GM19328 (cell line): ENCODE measurements around the gene DDX42.
A peak's percentile ranks its signal among the peaks of the same experiment; 100 is the strongest.

Source experiments
- ATAC-seq: cut with Tn5 transposase; IDR thresholded peaks from one replicate; pipeline ENCODE4 v1.9.1; 2021; ENCODE audit warnings: mild to moderate bottlenecking, moderate library complexity; ENCODE audit not compliant: unreplicated experiment

DDX42 gene

GRCh38 chr17:63820963-63821561, 47.1 kb downstream of the DDX42 start:
- ATAC-seq: no peak

- ATAC-seq: no peak
These were observed 47.8 kb downstream of the DDX42 start for GRCh38 chr17:63821804-63822203.

- ATAC-seq: no peak
These were observed 48.6 kb downstream of the DDX42 start for GRCh38 chr17:63822537-63822936.

- ATAC-seq: no peak
These were observed 49.8 kb downstream of the DDX42 start for GRCh38 chr17:63823659-63824331.

- no peak for ATAC-seq
These were observed 50.4 kb downstream of the DDX42 start for GRCh38 chr17:63824362-63824761.

- no peak for ATAC-seq
These were observed 52.6 kb downstream of the DDX42 start for GRCh38 chr17:63826468-63827001.

- ATAC-seq: peak; percentile 88
These were observed 53.2 kb downstream of the DDX42 start, which contains the start of the genes FTSJ3 and PSMC5 for GRCh38 chr17:63827002-63827800. Gene FTSJ3, minus strand, starts transcription at chr17:63827663. Its CDS starts 761 bp downstream, at chr17:63826902. Gene PSMC5, plus strand, starts transcription at chr17:63827431. Its CDS starts 60 bp downstream, at chr17:63827491.

- no peak for ATAC-seq
These were observed 53.8 kb downstream of the DDX42 start for GRCh38 chr17:63827801-63828221.

GRCh38 chr17:63828936-63829335, 55.0 kb downstream of the DDX42 start:
- ATAC-seq: no peak

GRCh38 chr17:63830278-63830677, 56.3 kb downstream of the DDX42 start:
- ATAC-seq: no peak

GRCh38 chr17:63830904-63831491, 57.0 kb downstream of the DDX42 start:
- no peak for ATAC-seq

- no peak for ATAC-seq
These were observed 57.5 kb downstream of the DDX42 start for GRCh38 chr17:63831505-63831904.

- no peak for ATAC-seq
These were observed 58.0 kb downstream of the DDX42 start for GRCh38 chr17:63832014-63832413.

- no peak for ATAC-seq
These were observed 58.5 kb downstream of the DDX42 start for GRCh38 chr17:63832455-63832854.

- no peak for ATAC-seq
These were observed 59.2 kb downstream of the DDX42 start for GRCh38 chr17:63833026-63833740.

- ATAC-seq: no peak
These were observed 59.9 kb downstream of the DDX42 start for GRCh38 chr17:63833741-63834373.

GRCh38 chr17:63834431-63835166, 60.6 kb downstream of the DDX42 start:
- peak; percentile 53 for ATAC-seq

GRCh38 chr17:63835167-63835720, 61.3 kb downstream of the DDX42 start:
- no peak for ATAC-seq

- no peak for ATAC-seq
These were observed 62.8 kb downstream of the DDX42 start for GRCh38 chr17:63836811-63837210.
